ENCODE results near the gene AXDND1. TPM values are rescaled to one million over a fixed set of nuclear protein-coding genes. Genes with fewer than 3 reads are reported as not detected.
A peak's percentile ranks its signal among the peaks of the same experiment; 100 is the strongest.
"Not testable (repeated sequence)": the region's sequence is repeated elsewhere in the genome, so short reads cannot be mapped to it uniquely, and the experiment has no call there.

The AXDND1 gene
- total RNA-seq, 1 donor from 2014 or later = 1.4 TPM

- no peaks in the 10 kb centered on the region for H3K27me3 Mint-ChIP-seq
These were observed 22.9 kb upstream of the AXDND1 start for GRCh38 chr1:179342740-179343404.

GRCh38 chr1:179351281-179351680, 14.5 kb upstream of the AXDND1 start:
- Mint-ChIP-seq H3K27me3 (no peaks in the 10 kb centered on the region), H3K9me3 (no peaks in the 10 kb centered on the region), H3K4me3 (no peak overlapping the region), H3K27ac (no peak overlapping the region), H3K36me3 (peaks cover 27% of the 10 kb centered on the region), H3K4me1 (ENCODE audit: unreplicated experiment) (no peaks in the 10 kb centered on the region)
- no peak for TF ChIP-seq CTCF (conservative IDR thresholded peaks at IDR 0.05)
- DNase-seq (ENCODE audit: extremely low spot score, unreplicated experiment) = no peak

More at GRCh38 chr1:179342740-179343404, 22.9 kb upstream of the AXDND1 start:
- Mint-ChIP-seq H3K36me3 (peaks cover 22% of the 10 kb centered on the region), H3K27ac (no peak overlapping the region), H3K4me3 (peak overlapping the region; percentile 1), H3K4me1 (ENCODE audit: unreplicated experiment) (no peaks in the 10 kb centered on the region), H3K9me3 (no peaks in the 10 kb centered on the region)
- no peak for TF ChIP-seq CTCF (conservative IDR thresholded peaks at IDR 0.05)
- DNase-seq (ENCODE audit: extremely low spot score, unreplicated experiment) = no peak

GRCh38 chr1:179352236-179352635, 13.5 kb upstream of the AXDND1 start:
- Mint-ChIP-seq H3K36me3 (peaks cover 24% of the 10 kb centered on the region), H3K27me3 (no peaks in the 10 kb centered on the region), H3K4me1 (ENCODE audit: unreplicated experiment) (no peaks in the 10 kb centered on the region), H3K4me3 (no peak overlapping the region), H3K27ac (no peak overlapping the region), H3K9me3 (no peaks in the 10 kb centered on the region)
- DNase-seq (ENCODE audit: extremely low spot score, unreplicated experiment) = no peak
- no peak for TF ChIP-seq CTCF (conservative IDR thresholded peaks at IDR 0.05)

- no peak overlapping the region for H3K27ac Mint-ChIP-seq
- peaks cover 23% of the 10 kb centered on the region for H3K36me3 Mint-ChIP-seq
- TF ChIP-seq CTCF (conservative IDR thresholded peaks at IDR 0.05) = no peak
- no peaks in the 10 kb centered on the region for H3K9me3 Mint-ChIP-seq
- H3K4me3 Mint-ChIP-seq = no peak overlapping the region
- H3K27me3 Mint-ChIP-seq = no peaks in the 10 kb centered on the region
- no peak for DNase-seq (ENCODE audit: extremely low spot score, unreplicated experiment)
- no peaks in the 10 kb centered on the region for H3K4me1 Mint-ChIP-seq (ENCODE audit: unreplicated experiment)
These were observed 12.2 kb upstream of the AXDND1 start for GRCh38 chr1:179353546-179353945.

GRCh38 chr1:179361631-179362030, 4.1 kb upstream of the AXDND1 start:
- H3K36me3 Mint-ChIP-seq; DNase-seq (ENCODE audit: extremely low spot score, unreplicated experiment); H3K27ac Mint-ChIP-seq; H3K27me3 Mint-ChIP-seq; H3K4me3 Mint-ChIP-seq; H3K9me3 Mint-ChIP-seq: not testable (repeated sequence)
- peaks cover 10% of the 10 kb centered on the region for H3K4me1 Mint-ChIP-seq (ENCODE audit: unreplicated experiment)

- peaks cover 10% of the 10 kb centered on the region for H3K4me1 Mint-ChIP-seq (ENCODE audit: unreplicated experiment)
- H3K27me3 Mint-ChIP-seq = no peaks in the 10 kb centered on the region
- H3K9me3 Mint-ChIP-seq = no peaks in the 10 kb centered on the region
- peak overlapping the region; percentile 96 for H3K4me3 Mint-ChIP-seq
- no peak for DNase-seq (ENCODE audit: extremely low spot score, unreplicated experiment)
- peak overlapping the region; percentile 98 for H3K27ac Mint-ChIP-seq
- TF ChIP-seq CTCF (conservative IDR thresholded peaks at IDR 0.05) = peak; percentile 23
- no peaks in the 10 kb centered on the region for H3K36me3 Mint-ChIP-seq
These were observed 476 bp downstream of the AXDND1 start for GRCh38 chr1:179366093-179366800.

All from type B pancreatic cell (in vitro differentiated cells).